Ureter (tissue), 1 donor: ENCODE results near the gene ATXN7L1. TPM values are rescaled to one million over a fixed set of nuclear protein-coding genes. Genes with fewer than 3 reads are reported as not detected.

ENCODE experiments used
- DNase-seq: peaks from one replicate; pipeline ENCODE4 v3.0.0-alpha.2; 2020; ENCODE audit warnings: low spot score
- total RNA-seq: library from RNA; stranded (reverse); gene quantifications from one replicate; pipeline ENCODE4 v1.2.4, GENCODE V29; 2023
- donor health status: DM: yes; HTN: yes; CAD: no.

Gene ATXN7L1
- total RNA-seq, 1 donor from 2014 or later, result 31.6 TPM

DNA sequence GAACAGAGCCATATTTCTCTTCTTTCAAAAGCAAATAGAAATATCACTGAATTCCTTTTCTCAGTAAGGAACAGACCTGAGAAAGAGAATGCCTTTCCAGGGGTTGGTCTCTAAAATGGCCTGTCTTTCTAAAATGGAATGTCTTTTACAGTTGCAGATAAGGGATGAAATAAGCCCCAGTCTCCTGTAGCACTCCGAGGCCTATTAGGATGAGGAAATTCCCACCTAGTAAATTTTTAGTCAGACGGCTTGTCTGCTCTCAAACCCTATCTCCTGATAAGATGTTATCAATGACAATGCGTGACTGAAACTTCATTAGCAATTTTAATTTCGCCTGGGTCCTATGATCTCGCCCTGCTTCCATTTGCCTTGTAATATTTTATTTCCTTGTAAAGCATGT lies 292.2 kb downstream of the ATXN7L1 start:
- DNase-seq, result no peak

GRCh38 chr7:105583061-105583460 lies 293.3 kb downstream of the ATXN7L1 start:
- no peak for DNase-seq

GRCh38 chr7:105581066-105581811 lies 295.2 kb downstream of the ATXN7L1 start, which contains the start of gene EFCAB10:
TSS of gene EFCAB10 (minus strand) at chr7:105581493. CDS start at chr7:105581463, 30 bp downstream.
- DNase-seq, result peak; percentile 47

DNA sequence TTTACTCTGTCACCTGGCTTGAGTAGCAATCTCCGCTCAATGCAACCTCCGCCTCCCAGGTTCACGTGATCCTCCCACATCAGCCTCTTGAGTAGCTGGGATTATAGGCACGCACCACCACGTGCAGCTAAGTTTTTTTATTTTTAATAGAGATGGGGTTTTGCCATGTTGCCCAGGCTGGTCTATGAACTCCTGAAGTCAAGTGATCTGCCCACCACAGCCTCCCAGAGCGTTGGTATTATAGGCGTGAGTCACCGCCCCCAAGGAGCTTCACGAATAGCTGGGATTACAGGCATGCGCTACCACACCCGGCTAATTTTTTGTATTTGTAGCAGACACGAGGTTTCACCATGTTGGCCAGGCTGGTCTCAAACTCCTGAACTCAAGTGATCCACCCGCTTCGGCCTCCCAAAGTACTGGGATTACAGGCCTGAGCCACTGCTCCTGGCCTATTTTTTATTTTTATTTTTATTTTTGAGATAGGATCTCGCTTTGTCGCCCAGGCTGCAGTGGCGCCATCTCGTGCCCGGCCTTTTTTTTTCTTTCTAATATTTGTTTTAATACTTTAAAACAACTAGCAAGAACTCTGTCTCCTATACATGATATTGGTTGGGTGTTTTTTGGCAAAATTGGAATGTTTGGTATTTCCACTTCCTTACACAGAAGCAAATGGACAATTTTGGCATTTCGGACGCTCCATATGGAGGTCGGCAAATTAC lies 296.2 kb downstream of the ATXN7L1 start:
- no peak for DNase-seq

DNA sequence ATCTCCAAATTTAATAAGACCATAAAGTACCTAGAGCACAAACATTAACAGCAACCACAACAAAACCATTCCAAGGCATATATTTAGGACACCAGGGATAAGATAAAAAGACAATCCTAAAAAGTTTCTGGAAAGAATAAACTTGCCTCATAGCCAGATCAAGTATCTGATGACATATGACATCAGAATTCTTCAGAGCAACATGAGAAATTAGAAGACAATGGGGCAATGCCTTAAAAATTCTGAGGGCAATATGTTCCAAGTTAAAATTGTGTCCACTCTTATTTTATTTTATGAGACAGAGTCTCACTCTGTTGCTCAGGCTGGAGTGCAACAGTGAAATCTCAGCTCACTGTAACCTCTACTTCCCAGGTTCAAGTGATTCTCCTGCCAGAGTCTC lies 297.9 kb downstream of the ATXN7L1 start:
- no peak for DNase-seq

DNA sequence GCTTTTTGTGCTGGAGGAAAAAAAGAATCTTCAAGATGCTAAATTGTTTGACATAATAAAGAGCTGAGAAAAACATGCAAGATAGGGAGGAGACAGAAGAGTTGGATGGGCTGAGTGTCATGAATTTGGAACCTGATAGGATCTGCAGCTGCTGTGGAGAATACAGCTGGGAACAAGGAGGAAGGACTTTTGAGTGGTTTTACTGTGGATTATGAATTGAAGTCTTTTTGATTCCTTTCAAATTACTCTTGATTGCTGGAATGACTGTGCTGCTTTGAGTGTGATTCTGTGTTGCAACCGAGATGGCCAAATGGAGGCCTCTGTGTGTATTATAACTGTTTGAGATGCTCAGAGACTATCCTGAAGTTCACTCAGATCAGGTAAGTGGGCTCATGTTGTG lies 299.1 kb downstream of the ATXN7L1 start:
- no peak for DNase-seq

- no peak for DNase-seq
These were observed 304.5 kb downstream of the ATXN7L1 start for GRCh38 chr7:105571891-105572290.

GRCh38 chr7:105567821-105568220 lies 308.6 kb downstream of the ATXN7L1 start:
- DNase-seq, result no peak

DNA sequence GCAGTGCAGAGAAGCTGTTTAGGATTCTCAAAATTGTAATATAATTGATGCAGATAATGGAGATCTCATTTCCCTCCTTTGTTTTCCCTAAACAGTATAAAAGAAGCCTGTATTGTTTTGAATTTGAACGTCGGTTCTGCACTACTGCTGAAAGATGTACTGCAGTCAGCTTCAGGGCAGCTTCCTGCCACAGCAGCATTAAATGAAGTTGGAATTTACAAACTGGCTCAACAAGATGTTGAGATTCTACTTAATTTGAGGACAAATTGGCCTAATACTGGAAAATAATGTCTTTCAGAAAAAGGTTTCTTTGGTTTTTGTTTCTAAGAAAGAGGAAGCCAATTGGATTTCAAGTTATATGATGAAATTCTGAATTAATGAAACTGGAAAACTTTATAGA lies 309.4 kb downstream of the ATXN7L1 start:
- DNase-seq, result no peak

DNA sequence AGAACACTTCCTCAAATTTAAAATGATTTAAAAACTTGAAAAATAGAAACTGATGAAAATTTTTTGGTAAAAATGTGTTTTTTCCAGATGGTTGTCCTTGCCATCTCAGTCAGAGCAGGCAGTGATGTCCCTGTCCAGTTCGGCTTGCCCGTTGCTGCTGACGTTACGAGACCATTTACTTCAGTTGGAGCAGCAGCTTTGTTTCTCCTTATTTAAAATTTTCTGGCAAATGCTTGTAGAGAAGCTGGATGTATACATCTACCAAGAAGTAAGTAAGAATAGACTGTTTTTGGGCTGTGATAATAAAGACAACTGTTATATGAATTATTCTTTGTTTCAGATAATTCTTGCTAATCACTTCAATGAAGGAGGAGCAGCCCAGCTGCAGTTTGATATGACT lies 311.2 kb downstream of the ATXN7L1 start:
- DNase-seq, result no peak

DNA sequence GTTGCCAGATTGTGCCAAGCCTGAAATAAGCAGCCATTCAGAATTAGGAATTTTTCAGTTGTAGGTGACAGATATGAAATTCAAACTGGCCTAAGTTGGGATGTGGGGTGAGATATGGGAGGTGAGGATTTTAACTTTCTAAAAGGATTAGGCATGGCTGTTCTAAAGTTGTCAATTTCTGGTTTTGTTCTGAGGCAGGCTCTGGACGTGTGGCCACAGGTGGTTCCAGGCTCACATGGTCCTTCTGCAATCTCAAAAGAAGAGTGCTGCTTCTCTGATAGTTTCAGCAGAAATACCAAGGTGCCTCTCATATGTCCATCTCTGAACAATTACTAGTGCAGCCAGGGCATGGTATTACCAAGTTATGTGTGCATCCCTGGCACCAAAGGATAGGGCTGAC lies 316.5 kb downstream of the ATXN7L1 start:
- no peak for DNase-seq

Other genes starting within 250 kb of the ATXN7L1 start
- gene CDHR3, start 86.7 kb upstream of the ATXN7L1 start, total RNA-seq, result 6.0 TPM
- gene SYPL1, start 235.7 kb upstream of the ATXN7L1 start, total RNA-seq, result 169 TPM